GM19351 (cell line): Measurements from ENCODE around the gene CYP24A1.

ENCODE experiments used
- ATAC-seq: cut with Tn5 transposase; IDR thresholded peaks from one replicate; pipeline ENCODE4 v1.9.1; 2021; ENCODE audit warnings: mild to moderate bottlenecking, moderate library complexity; ENCODE audit not compliant: unreplicated experiment

CYP24A1 gene

GRCh38 chr20:54115172-54115854 is 58.5 kb downstream of the CYP24A1 start:
- ATAC-seq: no peak

GRCh38 chr20:54114109-54114508 is 59.7 kb downstream of the CYP24A1 start:
- no peak for ATAC-seq

GRCh38 chr20:54113566-54113965 is 60.2 kb downstream of the CYP24A1 start:
- ATAC-seq: no peak

- ATAC-seq: no peak
Observed at GRCh38 chr20:54112221-54112884, 61.4 kb downstream of the CYP24A1 start.

GRCh38 chr20:54111460-54111859 is 62.3 kb downstream of the CYP24A1 start:
- no peak for ATAC-seq

- ATAC-seq: no peak
Observed at GRCh38 chr20:54110457-54110856, 63.3 kb downstream of the CYP24A1 start.

GRCh38 chr20:54110041-54110440 is 63.7 kb downstream of the CYP24A1 start:
- ATAC-seq: no peak

GRCh38 chr20:54108817-54109216 is 65.0 kb downstream of the CYP24A1 start:
- no peak for ATAC-seq

GRCh38 chr20:54108326-54108642 is 65.5 kb downstream of the CYP24A1 start:
- no peak for ATAC-seq

GRCh38 chr20:54107600-54108325 is 66.0 kb downstream of the CYP24A1 start:
- no peak for ATAC-seq

- no peak for ATAC-seq
Observed at GRCh38 chr20:54107181-54107580, 66.6 kb downstream of the CYP24A1 start.

GRCh38 chr20:54106162-54106561 is 67.6 kb downstream of the CYP24A1 start:
- no peak for ATAC-seq

- ATAC-seq: no peak
Observed at GRCh38 chr20:54105653-54106052, 68.1 kb downstream of the CYP24A1 start.

- no peak for ATAC-seq
Observed at GRCh38 chr20:54104781-54105180, 69.0 kb downstream of the CYP24A1 start.

- peak; percentile 15 for ATAC-seq
Observed at GRCh38 chr20:54103762-54104600, 69.8 kb downstream of the CYP24A1 start.
